ENCODE results near the gene STAB2.

STAB2 gene, protein sequence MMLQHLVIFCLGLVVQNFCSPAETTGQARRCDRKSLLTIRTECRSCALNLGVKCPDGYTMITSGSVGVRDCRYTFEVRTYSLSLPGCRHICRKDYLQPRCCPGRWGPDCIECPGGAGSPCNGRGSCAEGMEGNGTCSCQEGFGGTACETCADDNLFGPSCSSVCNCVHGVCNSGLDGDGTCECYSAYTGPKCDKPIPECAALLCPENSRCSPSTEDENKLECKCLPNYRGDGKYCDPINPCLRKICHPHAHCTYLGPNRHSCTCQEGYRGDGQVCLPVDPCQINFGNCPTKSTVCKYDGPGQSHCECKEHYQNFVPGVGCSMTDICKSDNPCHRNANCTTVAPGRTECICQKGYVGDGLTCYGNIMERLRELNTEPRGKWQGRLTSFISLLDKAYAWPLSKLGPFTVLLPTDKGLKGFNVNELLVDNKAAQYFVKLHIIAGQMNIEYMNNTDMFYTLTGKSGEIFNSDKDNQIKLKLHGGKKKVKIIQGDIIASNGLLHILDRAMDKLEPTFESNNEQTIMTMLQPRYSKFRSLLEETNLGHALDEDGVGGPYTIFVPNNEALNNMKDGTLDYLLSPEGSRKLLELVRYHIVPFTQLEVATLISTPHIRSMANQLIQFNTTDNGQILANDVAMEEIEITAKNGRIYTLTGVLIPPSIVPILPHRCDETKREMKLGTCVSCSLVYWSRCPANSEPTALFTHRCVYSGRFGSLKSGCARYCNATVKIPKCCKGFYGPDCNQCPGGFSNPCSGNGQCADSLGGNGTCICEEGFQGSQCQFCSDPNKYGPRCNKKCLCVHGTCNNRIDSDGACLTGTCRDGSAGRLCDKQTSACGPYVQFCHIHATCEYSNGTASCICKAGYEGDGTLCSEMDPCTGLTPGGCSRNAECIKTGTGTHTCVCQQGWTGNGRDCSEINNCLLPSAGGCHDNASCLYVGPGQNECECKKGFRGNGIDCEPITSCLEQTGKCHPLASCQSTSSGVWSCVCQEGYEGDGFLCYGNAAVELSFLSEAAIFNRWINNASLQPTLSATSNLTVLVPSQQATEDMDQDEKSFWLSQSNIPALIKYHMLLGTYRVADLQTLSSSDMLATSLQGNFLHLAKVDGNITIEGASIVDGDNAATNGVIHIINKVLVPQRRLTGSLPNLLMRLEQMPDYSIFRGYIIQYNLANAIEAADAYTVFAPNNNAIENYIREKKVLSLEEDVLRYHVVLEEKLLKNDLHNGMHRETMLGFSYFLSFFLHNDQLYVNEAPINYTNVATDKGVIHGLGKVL (N-terminal part only)

GRCh38 chr12:103586791-103587370, at the start of gene STAB2:
STAB2 (plus strand) TSS chr12:103587273; CDS start chr12:103587477, 204 bp downstream.
- H3K4me3 Mint-ChIP-seq, result no peak within 1 kb of the TSS
- ATAC-seq (ENCODE audit: low read depth), result no peak

GRCh38 chr12:103538397-103538796, 48.7 kb upstream of the STAB2 start:
- Mint-ChIP-seq H3K4me1 (peaks cover 3% of the 10 kb centered on the region), H3K4me3 (no peak overlapping the region), H3K27ac (no peak overlapping the region), H3K27me3 (no peaks in the 10 kb centered on the region), H3K36me3 (no peaks in the 10 kb centered on the region), H3K9me3 (no peaks in the 10 kb centered on the region)
- no peak for ATAC-seq (ENCODE audit: low read depth)
- DNase-seq (ENCODE audit: low spot score in 2 of 2), result no peak

More at GRCh38 chr12:103586791-103587370, at the start of gene STAB2:
- peaks cover 6% of the 10 kb centered on the region for H3K27me3 Mint-ChIP-seq
- no peaks in the 10 kb centered on the region for H3K9me3 Mint-ChIP-seq
- DNase-seq (ENCODE audit: low spot score in 2 of 2), result no peak
- no peaks in the 10 kb centered on the region for H3K36me3 Mint-ChIP-seq
- no peaks in the 10 kb centered on the region for H3K4me1 Mint-ChIP-seq
- H3K27ac Mint-ChIP-seq, result no peak within 1 kb of the TSS

DNA sequence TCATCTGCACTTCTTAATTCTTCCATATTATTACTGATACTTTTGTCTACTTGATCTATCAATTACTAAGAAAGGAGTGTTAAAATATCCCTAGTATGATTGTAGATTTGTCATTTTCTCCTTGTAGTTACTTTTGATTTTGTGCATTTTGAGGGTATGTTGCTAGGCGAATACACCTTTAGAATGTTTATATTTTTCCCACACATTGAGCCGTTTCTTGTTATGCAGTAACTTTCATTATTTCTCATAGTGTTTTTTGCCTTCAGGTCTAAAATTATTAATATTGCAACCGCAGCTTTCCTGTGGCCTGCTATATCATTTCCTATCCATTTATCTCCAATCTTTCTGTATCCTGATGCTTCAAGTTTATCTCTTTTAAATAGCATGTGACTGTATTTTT, 46.8 kb upstream of the STAB2 start:
- no peak overlapping the region for H3K27ac Mint-ChIP-seq
- H3K27me3 Mint-ChIP-seq, result no peaks in the 10 kb centered on the region
- ATAC-seq (ENCODE audit: low read depth) (no peak), DNase-seq (ENCODE audit: low spot score in 2 of 2) (no peak)
- no peak overlapping the region for H3K4me3 Mint-ChIP-seq
- H3K9me3 Mint-ChIP-seq, result no peaks in the 10 kb centered on the region
- H3K4me1 Mint-ChIP-seq, result peaks cover 3% of the 10 kb centered on the region
- H3K36me3 Mint-ChIP-seq, result no peaks in the 10 kb centered on the region

DNA sequence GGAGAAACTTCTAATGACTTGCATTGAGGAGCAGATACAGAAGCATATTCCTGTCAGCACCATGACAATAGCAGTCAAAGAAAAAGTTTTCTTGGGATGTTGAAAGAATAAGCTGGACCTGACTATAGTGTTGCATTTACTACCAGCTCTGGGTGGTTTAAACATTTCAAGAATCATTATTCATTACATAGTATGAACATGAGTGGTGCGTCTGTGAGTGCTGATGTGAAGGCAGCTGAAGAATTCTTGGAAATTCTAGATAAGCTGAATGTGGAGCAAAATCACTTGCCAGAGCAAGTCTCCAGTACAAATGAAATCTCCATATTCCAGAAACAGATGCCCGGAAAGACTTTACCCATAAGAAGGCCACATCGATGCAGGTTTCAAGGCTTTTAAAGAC, 45.0 kb upstream of the STAB2 start:
- H3K4me3 Mint-ChIP-seq, result no peak overlapping the region
- H3K27ac Mint-ChIP-seq, result no peak overlapping the region
- H3K9me3 Mint-ChIP-seq, result no peaks in the 10 kb centered on the region
- H3K27me3 Mint-ChIP-seq, result no peaks in the 10 kb centered on the region
- peaks cover 3% of the 10 kb centered on the region for H3K4me1 Mint-ChIP-seq
- DNase-seq (ENCODE audit: low spot score in 2 of 2) (no peak), ATAC-seq (ENCODE audit: low read depth) (no peak)
- H3K36me3 Mint-ChIP-seq, result no peaks in the 10 kb centered on the region

DNA sequence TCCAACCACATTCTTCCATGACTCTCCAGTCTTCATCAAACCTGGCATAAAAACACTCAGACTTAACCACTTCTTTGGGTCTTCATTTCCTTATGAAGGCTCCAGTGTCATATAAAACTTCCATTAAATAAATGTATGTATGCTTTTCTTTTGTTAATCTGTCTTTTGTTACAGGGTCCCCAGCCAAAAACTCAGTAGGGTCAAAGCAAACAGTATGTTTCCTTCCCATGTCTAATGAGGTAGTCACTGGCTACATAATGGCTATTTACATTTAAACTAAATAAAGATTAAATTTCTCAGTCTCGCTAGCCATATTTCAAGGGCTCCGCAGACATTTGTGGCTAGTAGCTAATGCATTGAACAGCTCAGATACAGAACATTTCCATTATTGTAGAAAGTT, 40.1 kb upstream of the STAB2 start:
- no peak for DNase-seq (ENCODE audit: low spot score in 2 of 2)
- Mint-ChIP-seq H3K27ac (no peak overlapping the region), H3K4me1 (no peaks in the 10 kb centered on the region), H3K36me3 (no peaks in the 10 kb centered on the region), H3K4me3 (no peak overlapping the region), H3K9me3 (no peaks in the 10 kb centered on the region), H3K27me3 (no peaks in the 10 kb centered on the region)
- no peak for ATAC-seq (ENCODE audit: low read depth)

DNA sequence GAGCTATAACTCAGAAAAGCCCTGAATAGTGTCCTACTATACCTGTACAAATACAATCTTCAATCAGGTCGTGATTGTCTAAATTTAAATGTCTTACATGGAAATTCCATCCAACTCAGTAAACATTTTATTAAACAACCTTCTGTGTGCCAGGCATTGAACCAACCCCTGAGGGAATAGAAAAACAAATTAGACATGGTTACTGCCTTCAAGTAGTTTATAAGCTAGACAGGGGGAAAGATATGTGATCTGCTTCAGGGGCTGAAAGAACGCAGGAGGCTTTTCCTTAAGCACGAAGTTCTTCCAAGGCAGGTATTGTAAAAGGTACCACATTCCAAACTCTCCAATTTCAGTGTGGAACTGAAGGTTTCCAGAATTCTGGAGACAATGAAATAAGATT, 39.7 kb upstream of the STAB2 start:
- Mint-ChIP-seq H3K36me3 (no peaks in the 10 kb centered on the region), H3K4me3 (no peak overlapping the region), H3K4me1 (no peaks in the 10 kb centered on the region), H3K27ac (no peak overlapping the region), H3K27me3 (no peaks in the 10 kb centered on the region), H3K9me3 (no peaks in the 10 kb centered on the region)
- DNase-seq (ENCODE audit: low spot score in 2 of 2) (no peak), ATAC-seq (ENCODE audit: low read depth) (no peak)

- Mint-ChIP-seq H3K4me3 (no peak overlapping the region), H3K27ac (no peak overlapping the region), H3K27me3 (peaks cover 3% of the 10 kb centered on the region), H3K4me1 (no peaks in the 10 kb centered on the region), H3K9me3 (no peaks in the 10 kb centered on the region), H3K36me3 (no peaks in the 10 kb centered on the region)
- ATAC-seq (ENCODE audit: low read depth) (no peak), DNase-seq (ENCODE audit: low spot score in 2 of 2) (no peak)
Measured at GRCh38 chr12:103547929-103548328, 39.1 kb upstream of the STAB2 start.

DNA sequence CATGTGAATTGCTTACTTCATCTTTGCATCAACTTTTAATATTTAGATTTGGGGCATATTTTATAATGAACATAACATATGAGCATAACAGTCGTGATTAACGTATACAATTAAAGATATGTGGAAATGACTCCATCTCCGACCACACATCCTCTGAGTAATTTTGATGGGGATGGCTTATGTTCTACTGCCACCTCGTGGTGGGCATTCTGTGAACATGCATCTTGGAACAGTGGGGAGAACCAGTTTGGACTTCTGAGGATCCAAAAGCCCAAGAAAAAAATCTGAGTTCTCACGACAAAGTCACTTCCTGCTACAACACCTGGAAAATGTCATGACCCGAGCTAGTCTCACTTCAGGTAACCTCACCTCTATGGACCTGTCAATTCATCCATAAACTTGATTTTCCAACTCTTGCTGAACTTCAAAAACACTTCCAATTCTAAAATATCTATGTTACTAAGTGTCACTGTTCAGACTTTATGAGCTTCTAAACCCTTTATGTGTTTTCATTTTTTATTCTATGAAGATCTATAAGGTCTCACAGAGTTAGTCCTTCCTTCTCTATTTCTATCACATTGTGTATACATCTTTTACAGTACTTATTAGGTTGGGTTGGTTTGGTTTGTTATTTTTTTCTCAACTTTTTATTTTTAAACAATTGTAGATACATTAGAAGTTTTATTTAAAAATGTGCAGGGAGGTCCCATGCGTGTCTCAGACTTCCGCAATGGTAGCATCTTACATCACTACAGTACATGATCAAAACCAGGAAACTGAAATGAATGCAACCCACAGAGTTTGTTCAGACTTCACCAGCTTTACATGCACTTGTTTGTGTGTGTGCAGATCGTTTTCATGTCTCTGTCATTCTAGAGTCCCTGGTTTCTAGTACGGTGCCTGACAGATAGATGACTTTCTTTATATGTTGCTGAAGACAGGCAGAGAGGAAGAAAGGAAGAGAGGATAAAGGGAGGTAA, 38.2 kb upstream of the STAB2 start:
- peak; percentile 74 to 75 for DNase-seq (ENCODE audit: low spot score in 2 of 2)
- Mint-ChIP-seq H3K36me3 (no peaks in the 10 kb centered on the region), H3K9me3 (no peaks in the 10 kb centered on the region), H3K4me1 (no peaks in the 10 kb centered on the region), H3K27ac (no peak overlapping the region), H3K4me3 (no peak overlapping the region), H3K27me3 (peaks cover 3% of the 10 kb centered on the region)
- ATAC-seq (ENCODE audit: low read depth), result peak; percentile 86

DNA sequence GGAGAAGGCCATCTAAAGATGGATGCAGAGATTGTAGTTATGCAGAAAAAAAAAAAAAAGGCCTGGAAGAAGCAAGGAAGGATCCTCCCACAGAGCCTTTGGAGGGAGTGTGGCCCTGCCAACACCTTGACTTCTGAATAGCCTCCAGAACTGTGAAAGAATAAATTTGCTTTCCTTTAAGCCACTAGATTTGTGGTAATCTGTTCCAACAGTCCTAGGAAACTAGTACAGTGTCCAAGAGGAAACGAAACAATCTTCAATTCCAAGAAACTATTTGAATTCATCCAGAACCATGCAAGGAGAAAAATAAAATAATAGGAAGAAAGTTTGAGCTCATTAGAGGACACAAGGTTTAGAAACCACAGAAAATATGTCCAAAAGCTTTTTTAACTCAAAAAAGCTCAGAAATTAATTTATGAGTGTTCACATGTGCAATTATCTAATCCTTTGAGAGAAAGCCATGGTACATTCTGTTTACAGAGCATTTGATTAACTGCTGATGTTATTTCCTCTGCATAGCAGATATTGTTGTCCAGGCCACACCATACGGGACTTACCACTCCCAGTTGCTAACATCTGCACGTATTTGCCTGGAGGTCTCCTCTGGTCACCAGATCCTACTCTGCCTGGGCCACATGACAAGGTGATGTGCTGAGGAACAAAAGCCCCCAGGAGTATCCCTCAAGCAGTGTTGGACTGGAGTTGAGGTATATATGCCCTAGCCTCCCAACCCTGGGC, 30.0 kb upstream of the STAB2 start:
- DNase-seq (ENCODE audit: low spot score in 2 of 2), result no peak
- Mint-ChIP-seq H3K9me3 (peaks cover 1% of the 10 kb centered on the region), H3K36me3 (no peaks in the 10 kb centered on the region), H3K27me3 (peaks cover 15% of the 10 kb centered on the region), H3K4me1 (no peaks in the 10 kb centered on the region), H3K4me3 (no peak overlapping the region), H3K27ac (no peak overlapping the region)
- no peak for ATAC-seq (ENCODE audit: low read depth)

DNA sequence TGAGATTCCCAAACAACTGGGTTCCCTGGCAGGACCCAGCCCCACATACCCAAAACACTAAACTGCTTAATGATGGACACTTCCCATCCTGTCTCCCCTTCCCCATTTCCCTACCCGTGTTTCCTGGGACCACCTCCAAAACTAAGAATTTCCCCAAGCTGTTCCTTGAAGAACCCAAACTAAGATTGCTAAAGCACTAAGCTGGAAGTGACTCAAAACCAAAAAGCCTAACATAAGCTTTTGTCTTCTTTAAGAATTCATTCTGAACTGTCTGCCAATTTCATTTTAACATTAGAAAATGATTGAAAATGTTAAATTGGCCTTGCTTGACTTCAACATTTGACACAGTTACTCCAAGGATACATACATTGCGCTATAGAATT, 29.5 kb upstream of the STAB2 start:
- no peaks in the 10 kb centered on the region for H3K4me1 Mint-ChIP-seq
- H3K9me3 Mint-ChIP-seq, result peaks cover 1% of the 10 kb centered on the region
- no peak overlapping the region for H3K27ac Mint-ChIP-seq
- ATAC-seq (ENCODE audit: low read depth), result no peak
- H3K27me3 Mint-ChIP-seq, result peaks cover 19% of the 10 kb centered on the region
- no peak overlapping the region for H3K4me3 Mint-ChIP-seq
- no peaks in the 10 kb centered on the region for H3K36me3 Mint-ChIP-seq
- DNase-seq (ENCODE audit: low spot score in 2 of 2), result no peak

- Mint-ChIP-seq H3K27me3 (peaks cover 20% of the 10 kb centered on the region), H3K4me1 (no peaks in the 10 kb centered on the region), H3K9me3 (peaks cover 3% of the 10 kb centered on the region), H3K36me3 (no peaks in the 10 kb centered on the region), H3K4me3 (no peak overlapping the region), H3K27ac (no peak overlapping the region)
- ATAC-seq (ENCODE audit: low read depth), result no peak
- DNase-seq (ENCODE audit: low spot score in 2 of 2), result no peak
Measured at GRCh38 chr12:103558879-103559278, 28.2 kb upstream of the STAB2 start.

- DNase-seq (ENCODE audit: low spot score in 2 of 2), result no peak
- Mint-ChIP-seq H3K36me3 (no peaks in the 10 kb centered on the region), H3K9me3 (peaks cover 2% of the 10 kb centered on the region), H3K4me3 (no peak overlapping the region), H3K27me3 (peaks cover 15% of the 10 kb centered on the region), H3K4me1 (no peaks in the 10 kb centered on the region), H3K27ac (no peak overlapping the region)
- ATAC-seq (ENCODE audit: low read depth), result no peak
Measured at GRCh38 chr12:103560604-103561101, 26.4 kb upstream of the STAB2 start.

Measured in memory B cell (primary cell).